ENCODE measurements around the gene CUX1. TPM values are rescaled to one million over a fixed set of nuclear protein-coding genes. Genes with fewer than 3 reads are reported as not detected.

CUX1 gene
- total and polyA plus RNA-seq, 10 of the 15 experiments (the other 5 are each of a cell fraction or from before 2014, with no cell fraction given) = 6.1 to 48.6 (median 25.9) TPM

DNA sequence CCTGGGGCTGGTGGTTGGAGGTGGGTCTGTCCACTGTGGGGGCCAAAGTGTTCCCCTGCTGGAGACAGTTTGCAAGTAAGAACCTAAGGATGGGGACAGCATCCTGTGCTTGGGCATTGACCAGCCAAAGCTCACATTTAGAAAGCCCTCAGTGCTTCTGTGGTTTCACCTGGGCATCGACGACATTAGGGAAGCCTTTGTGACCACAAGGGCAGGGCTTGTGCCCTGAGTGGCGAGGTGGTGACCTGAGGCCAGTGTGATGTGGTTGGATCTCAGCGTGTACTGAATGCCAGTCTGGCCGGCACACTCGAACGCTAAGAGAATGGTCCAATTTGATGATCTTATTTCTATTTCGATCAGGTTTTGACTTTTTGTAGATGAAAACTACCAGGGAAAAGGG, 437.1 kb downstream of the CUX1 start (continued):
- TF ChIP-seq, protein P1, sequence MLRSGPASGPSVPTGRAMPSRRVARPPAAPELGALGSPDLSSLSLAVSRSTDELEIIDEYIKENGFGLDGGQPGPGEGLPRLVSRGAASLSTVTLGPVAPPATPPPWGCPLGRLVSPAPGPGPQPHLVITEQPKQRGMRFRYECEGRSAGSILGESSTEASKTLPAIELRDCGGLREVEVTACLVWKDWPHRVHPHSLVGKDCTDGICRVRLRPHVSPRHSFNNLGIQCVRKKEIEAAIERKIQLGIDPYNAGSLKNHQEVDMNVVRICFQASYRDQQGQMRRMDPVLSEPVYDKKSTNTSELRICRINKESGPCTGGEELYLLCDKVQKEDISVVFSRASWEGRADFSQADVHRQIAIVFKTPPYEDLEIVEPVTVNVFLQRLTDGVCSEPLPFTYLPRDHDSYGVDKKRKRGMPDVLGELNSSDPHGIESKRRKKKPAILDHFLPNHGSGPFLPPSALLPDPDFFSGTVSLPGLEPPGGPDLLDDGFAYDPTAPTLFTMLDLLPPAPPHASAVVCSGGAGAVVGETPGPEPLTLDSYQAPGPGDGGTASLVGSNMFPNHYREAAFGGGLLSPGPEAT (IDR thresholded peaks at IDR 0.05; ENCODE audit: low read depth) = no peak
- TF ChIP-seq MXI1 (IDR thresholded peaks at IDR 0.05; ENCODE audit: low read depth, low read length) (no peak), SPI1 (IDR thresholded peaks at IDR 0.05; ENCODE audit: borderline replicate concordance, insufficient read depth, low read depth, low read length) (no peak), FOS (IDR thresholded peaks at IDR 0.05; ENCODE audit: borderline replicate concordance, extremely low read depth, insufficient read length) (no peak), STAT1 (conservative IDR thresholded peaks at IDR 0.05) (no peak), IRF4 (IDR thresholded peaks at IDR 0.05; ENCODE audit: low read depth, low read length) (no peak)
- TF ChIP-seq, protein P2, sequence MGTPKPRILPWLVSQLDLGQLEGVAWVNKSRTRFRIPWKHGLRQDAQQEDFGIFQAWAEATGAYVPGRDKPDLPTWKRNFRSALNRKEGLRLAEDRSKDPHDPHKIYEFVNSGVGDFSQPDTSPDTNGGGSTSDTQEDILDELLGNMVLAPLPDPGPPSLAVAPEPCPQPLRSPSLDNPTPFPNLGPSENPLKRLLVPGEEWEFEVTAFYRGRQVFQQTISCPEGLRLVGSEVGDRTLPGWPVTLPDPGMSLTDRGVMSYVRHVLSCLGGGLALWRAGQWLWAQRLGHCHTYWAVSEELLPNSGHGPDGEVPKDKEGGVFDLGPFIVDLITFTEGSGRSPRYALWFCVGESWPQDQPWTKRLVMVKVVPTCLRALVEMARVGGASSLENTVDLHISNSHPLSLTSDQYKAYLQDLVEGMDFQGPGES (IDR thresholded peaks at IDR 0.05) = no peak
- TF ChIP-seq, protein P3, sequence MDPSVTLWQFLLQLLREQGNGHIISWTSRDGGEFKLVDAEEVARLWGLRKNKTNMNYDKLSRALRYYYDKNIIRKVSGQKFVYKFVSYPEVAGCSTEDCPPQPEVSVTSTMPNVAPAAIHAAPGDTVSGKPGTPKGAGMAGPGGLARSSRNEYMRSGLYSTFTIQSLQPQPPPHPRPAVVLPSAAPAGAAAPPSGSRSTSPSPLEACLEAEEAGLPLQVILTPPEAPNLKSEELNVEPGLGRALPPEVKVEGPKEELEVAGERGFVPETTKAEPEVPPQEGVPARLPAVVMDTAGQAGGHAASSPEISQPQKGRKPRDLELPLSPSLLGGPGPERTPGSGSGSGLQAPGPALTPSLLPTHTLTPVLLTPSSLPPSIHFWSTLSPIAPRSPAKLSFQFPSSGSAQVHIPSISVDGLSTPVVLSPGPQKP (IDR thresholded peaks at IDR 0.05; ENCODE audit: low read depth, low read length) = no peak

DNA sequence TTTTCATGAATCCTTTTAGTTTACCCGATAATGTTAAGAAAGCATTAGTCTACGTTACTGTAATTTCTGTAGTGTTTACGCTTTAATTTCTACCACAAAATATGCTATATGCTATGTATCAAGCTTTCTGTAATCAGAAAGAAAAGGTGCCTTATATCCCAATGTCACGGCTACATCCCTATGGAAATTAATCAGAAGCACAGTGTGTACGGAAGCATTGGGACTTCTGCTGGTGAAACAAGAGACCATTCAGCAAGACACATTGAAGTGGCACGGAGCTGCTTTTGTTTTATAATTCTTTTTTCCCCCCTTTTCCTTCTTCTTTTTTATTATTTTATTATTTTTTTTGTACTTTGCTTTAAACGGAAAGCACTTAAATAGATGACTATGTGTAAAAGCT, 438.1 kb downstream of the CUX1 start:
- 0 out of 4 replicates have a peak, but pooled peaks cover 0 to 2% of the 10 kb centered on the region in 2 experiments for H3K36me3 ChIP-seq (ENCODE audit: control insufficient read depth in 2 of 2, insufficient read depth in 2 of 2, low read length in 1 of 2)
- H3K4me2 ChIP-seq (ENCODE audit: control insufficient read depth, insufficient read depth) = no peak overlapping the region
- ATAC-seq (no peak), FAIRE-seq (no peak), DNase-seq (ENCODE audit: low read depth, low spot score) (no peak)
- ChIA-PET RAD21 (ENCODE audit: unreplicated experiment) (no interaction called here), SMC1A (ENCODE audit: uncharacterized antibody, unreplicated experiment) (no interaction called here), CTCF (interaction anchor here (1.4 kb wide), 1 partner anchor 18 kb away, joined by 3 read pairs; no protein-coding TSS in a partner anchor), POLR2A (interaction anchor here (0.7 kb wide), 1 partner anchor 236 kb away, joined by 3 read pairs; no protein-coding TSS in a partner anchor)
- no peak for TF ChIP-seq HCFC1 (IDR thresholded peaks at IDR 0.05; ENCODE audit: low read length)
- TF ChIP-seq NFIC (IDR thresholded peaks at IDR 0.05; ENCODE audit: low read depth, low read length) = no peak
- TF ChIP-seq TCF7 (IDR thresholded peaks at IDR 0.05; ENCODE audit: borderline replicate concordance) = no peak
- no peak for TF ChIP-seq MEF2A (IDR thresholded peaks at IDR 0.05; ENCODE audit: insufficient read depth, low read depth, low read length)
- TF ChIP-seq, protein P4, sequence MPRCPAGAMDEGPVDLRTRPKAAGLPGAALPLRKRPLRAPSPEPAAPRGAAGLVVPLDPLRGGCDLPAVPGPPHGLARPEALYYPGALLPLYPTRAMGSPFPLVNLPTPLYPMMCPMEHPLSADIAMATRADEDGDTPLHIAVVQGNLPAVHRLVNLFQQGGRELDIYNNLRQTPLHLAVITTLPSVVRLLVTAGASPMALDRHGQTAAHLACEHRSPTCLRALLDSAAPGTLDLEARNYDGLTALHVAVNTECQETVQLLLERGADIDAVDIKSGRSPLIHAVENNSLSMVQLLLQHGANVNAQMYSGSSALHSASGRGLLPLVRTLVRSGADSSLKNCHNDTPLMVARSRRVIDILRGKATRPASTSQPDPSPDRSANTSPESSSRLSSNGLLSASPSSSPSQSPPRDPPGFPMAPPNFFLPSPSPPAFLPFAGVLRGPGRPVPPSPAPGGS (IDR thresholded peaks at IDR 0.05; ENCODE audit: borderline replicate concordance, insufficient read depth, low read depth, low read length, poor library complexity, severe bottlenecking) = no peak
- TF ChIP-seq CHD1 (IDR thresholded peaks at IDR 0.05; ENCODE audit: low read depth, low read length) = no peak
- TF ChIP-seq ESRRA (IDR thresholded peaks at IDR 0.05; ENCODE audit: low read length) = no peak
- TF ChIP-seq, protein P5, sequence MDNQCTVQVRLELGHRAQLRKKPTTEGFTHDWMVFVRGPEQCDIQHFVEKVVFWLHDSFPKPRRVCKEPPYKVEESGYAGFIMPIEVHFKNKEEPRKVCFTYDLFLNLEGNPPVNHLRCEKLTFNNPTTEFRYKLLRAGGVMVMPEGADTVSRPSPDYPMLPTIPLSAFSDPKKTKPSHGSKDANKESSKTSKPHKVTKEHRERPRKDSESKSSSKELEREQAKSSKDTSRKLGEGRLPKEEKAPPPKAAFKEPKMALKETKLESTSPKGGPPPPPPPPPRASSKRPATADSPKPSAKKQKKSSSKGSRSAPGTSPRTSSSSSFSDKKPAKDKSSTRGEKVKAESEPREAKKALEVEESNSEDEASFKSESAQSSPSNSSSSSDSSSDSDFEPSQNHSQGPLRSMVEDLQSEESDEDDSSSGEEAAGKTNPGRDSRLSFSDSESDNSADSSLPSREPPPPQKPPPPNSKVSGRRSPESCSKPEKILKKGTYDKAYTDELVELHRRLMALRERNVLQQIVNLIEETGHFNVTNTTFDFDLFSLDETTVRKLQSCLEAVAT (IDR thresholded peaks at IDR 0.05) = no peak
- no peak for TF ChIP-seq CEBPB (IDR thresholded peaks at IDR 0.05; ENCODE audit: borderline replicate concordance in 1 of 2, low read depth in 2 of 2, low read length in 2 of 2)
- no peak overlapping the region for H3K27ac ChIP-seq (ENCODE audit: control insufficient read depth, insufficient read depth)
- no peak overlapping the region for H3K4me3 ChIP-seq
- no peaks in the 10 kb centered on the region for H3K27me3 ChIP-seq (replicated peaks in 1 of 2; ENCODE audit: control insufficient read depth in 2 of 2, insufficient read depth in 2 of 2, low read length in 1 of 2)
- no peaks in the 10 kb centered on the region for H3K79me2 ChIP-seq (ENCODE audit: control insufficient read depth, insufficient read depth, low read length)
- no peaks in the 10 kb centered on the region for H4K20me1 ChIP-seq (ENCODE audit: control insufficient read depth, insufficient read depth)
- no peak overlapping the region for H3K9ac ChIP-seq (ENCODE audit: control insufficient read depth, insufficient read depth, low read length)
- no peaks in the 10 kb centered on the region for H3K9me3 ChIP-seq (replicated peaks; ENCODE audit: control insufficient read depth, insufficient read depth, low read length)
- WGBS (ENCODE audit: insufficient coverage, insufficient replicate concordance, low lambda C conversion rate, missing lambda C conversion rate) = 79% methylated on average over 7 of the region's 7 CpGs
- intact Hi-C loops (cut with micrococcal nuclease; ENCODE audit: unreplicated experiment) = no loop called here
- no peak overlapping the region for H2AFZ ChIP-seq (ENCODE audit: control insufficient read depth, low read depth, low read length)
- H3K4me1 ChIP-seq (ENCODE audit: control insufficient read depth, insufficient read depth, low read length) = no peaks in the 10 kb centered on the region
- BruUV-seq (replicated peaks) = no TSS peak
- in situ Hi-C loops (cut with MboI) = loop anchor here (25.0 kb wide), 1 partner anchor 893 kb away; the partner anchor contains the start of gene COL26A1
